Placental epithelial cell (primary cell): Measurements from ENCODE around the gene ADCY3. TPM values are rescaled to one million over a fixed set of nuclear protein-coding genes. Genes with fewer than 3 reads are reported as not detected.

Source experiments
- small RNA-seq: library from RNA; depleted of rRNA; stranded (forward); fragments of <200 nt; gene quantifications from one replicate; pipeline ENCODE3, GENCODE V24; 2012
- total RNA-seq: library from RNA; depleted of rRNA; stranded (reverse); fragments of >200 nt; gene quantifications from 2 replicates; pipeline ENCODE4 v1.2.3, GENCODE V29; 2012

ADCY3 gene
- total RNA-seq: 25.8 and 34.2 TPM in 2 replicates

DNA sequence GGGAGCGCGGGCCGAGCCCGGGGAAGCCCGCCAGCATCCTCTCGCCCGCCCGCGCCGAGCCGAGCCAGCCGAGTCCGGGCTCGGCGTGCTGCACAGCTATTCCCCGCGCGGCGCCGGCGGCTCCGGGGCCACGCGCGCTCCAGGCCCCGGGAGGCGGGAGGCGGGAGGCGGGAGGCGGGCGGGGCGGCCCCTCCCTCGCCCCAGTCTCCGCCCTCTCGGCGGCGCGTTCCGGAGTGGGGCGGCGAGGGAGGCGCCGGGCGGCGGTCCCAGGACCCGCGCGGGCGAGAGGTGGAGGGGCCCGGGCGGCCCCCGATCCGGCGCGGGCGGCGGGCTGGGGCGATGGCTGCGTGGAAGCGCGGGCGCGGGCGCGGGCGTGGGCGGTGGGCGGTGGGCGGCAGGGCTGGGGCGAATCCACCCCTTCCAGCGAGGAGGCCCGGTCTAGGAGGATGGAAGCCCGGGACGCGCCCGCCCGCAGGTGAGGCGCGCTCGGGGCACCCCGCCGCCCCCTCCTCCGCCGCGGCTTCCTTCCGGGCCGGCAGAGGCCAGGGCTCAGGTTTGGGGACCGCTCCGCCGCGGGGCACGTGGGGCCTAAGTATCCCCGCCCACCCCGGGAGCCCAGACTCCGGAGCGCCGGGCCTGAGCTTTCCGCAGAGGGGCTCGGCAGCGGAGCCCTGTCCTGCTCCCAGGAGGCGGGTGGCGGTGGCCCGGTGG, at the start of gene ADCY3:
Gene ADCY3, minus strand, starts transcription at position 140 of the 711 bp plus-strand sequence. CDS start 1,250 bp downstream, outside the sequence.

DNA sequence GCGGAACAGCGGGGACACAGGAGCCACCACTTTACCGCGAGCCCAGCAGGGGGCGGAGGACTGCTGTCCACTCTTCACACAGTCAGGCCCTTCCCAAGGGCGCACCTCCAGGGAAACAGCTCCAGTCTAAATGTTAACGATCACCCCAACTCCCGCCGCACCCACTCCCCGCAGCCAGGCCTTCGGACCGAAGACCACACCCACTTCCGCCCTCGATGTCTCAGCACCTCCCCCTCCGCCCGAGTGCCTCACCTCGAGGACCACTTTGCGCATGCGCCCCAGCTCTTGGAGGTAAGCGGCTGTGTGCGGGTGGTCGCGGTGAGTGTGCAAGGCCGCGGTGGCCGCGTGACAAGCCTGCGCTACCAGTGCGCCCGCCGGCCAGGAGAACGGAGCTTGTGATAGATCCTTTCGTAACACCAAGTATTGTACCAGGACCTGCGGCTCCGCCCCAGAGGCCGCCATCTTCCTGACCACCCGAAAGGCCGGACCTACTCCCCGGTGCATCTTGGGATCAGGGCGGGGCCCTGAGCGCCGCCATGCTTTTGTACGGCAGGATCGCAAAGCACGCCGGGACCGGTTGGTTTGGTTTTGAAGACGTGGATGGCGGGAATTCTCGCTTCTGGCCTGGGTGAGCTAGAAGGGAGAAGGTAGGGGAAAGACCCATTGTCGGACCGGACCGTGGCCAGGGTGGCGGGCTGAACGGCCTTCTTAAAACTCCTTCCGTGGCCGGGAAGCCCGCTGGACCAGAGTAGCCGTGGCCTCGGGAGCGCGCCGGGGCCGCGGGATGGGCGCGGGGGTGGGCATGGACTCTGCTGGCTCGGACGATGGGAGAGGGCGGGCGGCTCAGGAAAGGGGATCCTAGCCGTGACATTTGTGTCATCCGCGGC, 126.9 kb downstream of the ADCY3 start, which contains the start of the genes CENPO and PTRHD1:
Gene CENPO, plus strand, starts transcription at position 552 of the 887 bp plus-strand sequence. CDS start 495 bp downstream, outside the sequence.
Gene PTRHD1, minus strand, starts transcription at position 518 of the 887 bp plus-strand sequence. Its CDS starts 14 bp downstream, at position 504.

Small RNA genes lying within 50 kb of the gene (small RNA-seq; reads per million reads assigned to genes)
- gene AC013267.1: not detected
- not detected for gene RF00016

Other genes with a start within 250 kb of the ADCY3 start
- gene PTRHD1, start 126.8 kb downstream of the ADCY3 start, total RNA-seq: 32.4 and 40.8 TPM in 2 replicates
- 18.5 and 21.4 TPM in 2 replicates for gene CENPO, start 126.8 kb downstream of the ADCY3 start, total RNA-seq
- 3.4 and 6.7 TPM in 2 replicates for gene DNAJC27, start 51.7 kb upstream of the ADCY3 start, total RNA-seq
- 0.39 and 0.43 TPM in 2 replicates for gene EFR3B, start 121.8 kb upstream of the ADCY3 start, total RNA-seq
- 1.2 and 4.2 TPM in 2 replicates for gene POMC, start 248.3 kb upstream of the ADCY3 start, total RNA-seq